Measurements from ENCODE around the gene SPTLC3. TPM values are rescaled to one million over a fixed set of nuclear protein-coding genes. Genes with fewer than 3 reads are reported as not detected.

Gene SPTLC3
- total RNA-seq, 3 donors from 2014 or later = 7.7 to 11.1 (median 7.9) TPM

DNA sequence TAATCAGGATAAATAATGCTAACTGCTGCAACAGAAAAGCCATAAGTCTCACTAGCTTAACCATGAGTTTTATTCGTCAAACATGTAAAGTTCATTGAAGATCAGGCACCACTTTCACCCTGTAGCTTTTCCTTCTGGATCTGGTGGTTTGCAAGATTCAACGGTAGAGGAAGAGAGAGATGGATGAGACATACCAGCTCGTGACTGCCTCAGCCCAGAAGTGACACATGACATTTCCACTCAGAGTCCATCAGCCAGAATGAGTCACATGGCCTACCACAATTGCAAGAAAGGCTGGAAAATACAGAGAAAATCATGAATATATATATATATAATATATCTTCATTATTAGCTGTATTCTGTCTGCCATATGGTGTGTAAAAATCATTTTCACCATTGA is 29.0 kb downstream of the SPTLC3 start:
- H3K9me3 ChIP-seq = no peaks in the 10 kb centered on the region
- TF ChIP-seq POLR2AphosphoS5 (IDR thresholded peaks at IDR 0.05) (no peak), POLR2A (IDR thresholded peaks at IDR 0.05) (no peak)
- TF ChIP-seq, protein P1, sequence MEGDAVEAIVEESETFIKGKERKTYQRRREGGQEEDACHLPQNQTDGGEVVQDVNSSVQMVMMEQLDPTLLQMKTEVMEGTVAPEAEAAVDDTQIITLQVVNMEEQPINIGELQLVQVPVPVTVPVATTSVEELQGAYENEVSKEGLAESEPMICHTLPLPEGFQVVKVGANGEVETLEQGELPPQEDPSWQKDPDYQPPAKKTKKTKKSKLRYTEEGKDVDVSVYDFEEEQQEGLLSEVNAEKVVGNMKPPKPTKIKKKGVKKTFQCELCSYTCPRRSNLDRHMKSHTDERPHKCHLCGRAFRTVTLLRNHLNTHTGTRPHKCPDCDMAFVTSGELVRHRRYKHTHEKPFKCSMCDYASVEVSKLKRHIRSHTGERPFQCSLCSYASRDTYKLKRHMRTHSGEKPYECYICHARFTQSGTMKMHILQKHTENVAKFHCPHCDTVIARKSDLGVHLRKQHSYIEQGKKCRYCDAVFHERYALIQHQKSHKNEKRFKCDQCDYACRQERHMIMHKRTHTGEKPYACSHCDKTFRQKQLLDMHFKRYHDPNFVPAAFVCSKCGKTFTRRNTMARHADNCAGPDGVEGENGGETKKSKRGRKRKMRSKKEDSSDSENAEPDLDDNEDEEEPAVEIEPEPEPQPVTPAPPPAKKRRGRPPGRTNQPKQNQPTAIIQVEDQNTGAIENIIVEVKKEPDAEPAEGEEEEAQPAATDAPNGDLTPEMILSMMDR (IDR thresholded peaks at IDR 0.05) = no peak
- intact Hi-C loops (cut with DNase I; ENCODE audit: low total_unique reads) = no loop called here
- no peak overlapping the region for H3K4me3 ChIP-seq
- no peaks in the 10 kb centered on the region for H3K27me3 ChIP-seq
- H3K4me1 ChIP-seq = no peaks in the 10 kb centered on the region
- DNase-seq (ENCODE audit: low spot score in 2 of 2) = no peak
- no peaks in the 10 kb centered on the region for H3K36me3 ChIP-seq
- no peak overlapping the region for H3K27ac ChIP-seq

DNA sequence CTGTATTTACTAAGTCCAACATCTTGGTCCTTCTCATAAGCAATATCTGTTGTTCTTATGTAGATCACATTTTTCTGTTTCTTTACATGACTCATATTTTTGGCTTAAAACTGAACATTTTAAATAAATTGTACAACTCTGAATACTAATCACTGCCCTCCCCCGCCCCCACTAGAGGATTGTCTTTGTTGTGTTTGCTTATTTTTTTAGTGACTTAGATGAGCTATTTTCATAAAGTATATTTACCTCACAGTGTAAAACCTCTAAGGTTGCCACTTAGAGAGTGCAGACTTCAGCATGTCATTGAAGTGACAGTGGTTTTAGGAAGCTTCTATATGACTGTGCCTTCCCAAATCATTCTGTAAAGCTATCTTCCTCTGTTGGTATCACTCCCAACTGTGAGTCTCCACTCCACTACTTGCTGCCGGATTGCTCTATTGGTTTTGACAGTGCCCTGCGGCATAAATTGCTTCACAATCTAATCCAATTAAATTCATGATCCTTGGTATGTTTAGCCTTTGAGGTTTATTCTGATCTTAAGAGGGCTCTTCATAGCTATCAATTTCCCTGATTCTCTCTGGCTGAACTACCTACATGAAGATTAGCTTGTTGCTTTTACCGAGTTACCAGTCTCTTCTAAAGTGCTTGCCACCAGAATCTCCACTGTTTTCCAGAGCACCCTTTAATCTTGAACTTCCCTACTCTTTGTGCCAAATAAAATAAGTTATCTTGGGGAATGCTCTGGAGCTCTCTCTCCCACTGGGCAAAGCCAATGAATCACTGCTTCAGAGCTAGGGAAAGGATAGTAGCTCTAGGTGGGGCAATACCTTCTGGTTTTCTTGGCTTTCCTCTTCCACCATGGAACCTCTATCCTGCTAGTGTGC is 33.0 kb downstream of the SPTLC3 start:
- intact Hi-C loops (cut with DNase I; ENCODE audit: low total_unique reads) = no loop called here
- no peak for DNase-seq (ENCODE audit: low spot score in 2 of 2)
- Histone ChIP-seq H3K27ac (no peak overlapping the region), H3K9me3 (no peaks in the 10 kb centered on the region), H3K4me3 (no peak overlapping the region), H3K4me1 (no peaks in the 10 kb centered on the region), H3K27me3 (no peaks in the 10 kb centered on the region), H3K36me3 (no peaks in the 10 kb centered on the region)
- no peak for TF ChIP-seq POLR2A (IDR thresholded peaks at IDR 0.05)
- no peak for TF ChIP-seq POLR2AphosphoS5 (IDR thresholded peaks at IDR 0.05)
- TF ChIP-seq, protein P1 (IDR thresholded peaks at IDR 0.05) = no peak

DNA sequence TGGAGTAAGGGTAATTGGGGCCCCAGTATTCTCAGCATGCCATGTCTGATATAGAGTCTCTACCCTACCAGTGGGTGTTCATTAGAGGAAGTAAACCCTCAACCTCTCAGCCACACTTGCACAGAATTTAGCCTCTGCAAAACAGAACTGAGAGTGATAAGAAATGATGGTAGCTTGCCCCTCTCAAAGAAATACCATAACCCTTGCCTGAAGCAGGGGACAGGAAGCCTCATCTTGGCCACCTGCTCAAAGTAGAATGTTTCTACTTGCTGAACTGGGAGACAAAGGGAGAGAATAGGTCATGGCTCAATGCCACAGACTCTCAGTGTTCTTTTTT is 33.7 kb downstream of the SPTLC3 start:
- H3K27me3 ChIP-seq = no peaks in the 10 kb centered on the region
- intact Hi-C loops (cut with DNase I; ENCODE audit: low total_unique reads) = no loop called here
- TF ChIP-seq POLR2A (IDR thresholded peaks at IDR 0.05) = no peak
- no peak for TF ChIP-seq POLR2AphosphoS5 (IDR thresholded peaks at IDR 0.05)
- TF ChIP-seq, protein P1 (IDR thresholded peaks at IDR 0.05) = no peak

DNA sequence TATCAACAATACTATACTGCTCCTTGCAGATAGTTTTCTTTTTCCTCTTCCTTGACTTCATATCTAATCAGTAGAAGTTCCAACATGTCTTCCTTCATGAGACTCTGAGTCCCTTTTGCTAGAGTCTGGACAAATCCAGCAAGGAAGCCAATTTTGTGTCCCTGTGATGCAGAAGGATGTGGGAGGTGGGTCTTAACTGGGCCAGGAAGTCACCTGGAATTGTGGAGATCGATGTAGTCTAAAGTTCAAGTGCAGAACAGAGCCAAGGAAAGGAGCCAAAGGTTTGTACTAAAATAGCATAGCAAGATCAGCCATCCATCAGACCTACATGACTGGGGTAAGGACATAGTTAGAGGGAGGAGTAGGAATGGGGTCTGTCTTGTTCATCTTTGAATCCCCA is 37.6 kb downstream of the SPTLC3 start:
- intact Hi-C loops (cut with DNase I; ENCODE audit: low total_unique reads) = no loop called here
- Histone ChIP-seq H3K4me1 (no peaks in the 10 kb centered on the region), H3K9me3 (no peaks in the 10 kb centered on the region), H3K4me3 (no peak overlapping the region), H3K27me3 (no peaks in the 10 kb centered on the region), H3K27ac (no peak overlapping the region), H3K36me3 (no peaks in the 10 kb centered on the region)
- DNase-seq (ENCODE audit: low spot score in 2 of 2) = no peak
- TF ChIP-seq POLR2AphosphoS5 (IDR thresholded peaks at IDR 0.05) = no peak
- no peak for TF ChIP-seq POLR2A (IDR thresholded peaks at IDR 0.05)
- TF ChIP-seq, protein P1 (IDR thresholded peaks at IDR 0.05) = no peak

More for the DNA sequence above, 33.7 kb downstream of the SPTLC3 start:
- Histone ChIP-seq H3K36me3 (no peaks in the 10 kb centered on the region), H3K27ac (no peak overlapping the region), H3K4me3 (no peak overlapping the region), H3K4me1 (no peaks in the 10 kb centered on the region), H3K9me3 (no peaks in the 10 kb centered on the region)
- DNase-seq (ENCODE audit: low spot score in 2 of 2) = no peak

DNA sequence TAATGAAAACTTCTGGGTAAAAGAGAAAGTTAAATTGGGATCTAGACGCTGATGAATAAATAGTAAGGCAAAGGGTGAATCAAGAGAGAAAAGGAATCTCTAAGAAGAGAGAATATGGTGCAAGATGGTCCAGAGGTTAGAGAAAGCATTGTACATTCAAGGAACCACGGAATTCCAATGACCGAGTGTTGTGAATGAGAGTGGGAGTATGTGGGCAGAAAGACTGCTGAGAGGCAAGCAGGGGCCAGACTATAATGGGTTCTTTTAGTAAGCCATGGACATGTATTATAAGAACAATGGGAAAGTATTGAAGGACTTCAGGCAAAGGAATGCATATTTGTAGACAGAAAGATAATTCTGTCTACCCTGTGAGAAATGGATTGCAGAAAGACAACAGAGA is 45.2 kb downstream of the SPTLC3 start:
- H3K27ac ChIP-seq = no peak overlapping the region
- TF ChIP-seq POLR2A (IDR thresholded peaks at IDR 0.05) (no peak), POLR2AphosphoS5 (IDR thresholded peaks at IDR 0.05) (no peak)
- TF ChIP-seq, protein P1 (IDR thresholded peaks at IDR 0.05) = no peak
- DNase-seq (ENCODE audit: low spot score in 2 of 2) = no peak
- no peaks in the 10 kb centered on the region for H3K9me3 ChIP-seq
- intact Hi-C loops (cut with DNase I; ENCODE audit: low total_unique reads) = no loop called here
- H3K36me3 ChIP-seq = no peaks in the 10 kb centered on the region
- no peaks in the 10 kb centered on the region for H3K27me3 ChIP-seq
- no peaks in the 10 kb centered on the region for H3K4me1 ChIP-seq
- H3K4me3 ChIP-seq = no peak overlapping the region

All from breast epithelium (tissue), 4 donors.